NCI-H510A treated with DMSO at 0.1 percent for 48 hours (cell line): ENCODE measurements around the gene JAK1.
A peak's percentile ranks its signal among the peaks of the same experiment; 100 is the strongest.
"Not testable (repeated sequence)": the region's sequence is repeated elsewhere in the genome, so short reads cannot be mapped to it uniquely, and the experiment has no call there.

Experiments
- DNase-seq: peaks from one replicate; lab custom pipeline; 2025; lab: John Stamatoyannopoulos, UW

The JAK1 gene

GRCh38 chr1:64966158-64966971, at the start of gene JAK1:
Gene JAK1, minus strand, starts transcription at chr1:64966549. Its CDS starts 80,285 bp downstream, at chr1:64886264.
- DNase-seq: peak; percentile 90

- no peak for DNase-seq
Observed at GRCh38 chr1:65014321-65014720, 48.0 kb upstream of the JAK1 start.

GRCh38 chr1:65011983-65012382, 45.6 kb upstream of the JAK1 start:
- no peak for DNase-seq

GRCh38 chr1:65009724-65010420, 43.5 kb upstream of the JAK1 start:
- no peak for DNase-seq

- no peak for DNase-seq
Observed at GRCh38 chr1:65009176-65009575, 42.8 kb upstream of the JAK1 start.

GRCh38 chr1:65006806-65007205, 40.5 kb upstream of the JAK1 start:
- DNase-seq: no peak

GRCh38 chr1:65003316-65003664, 36.9 kb upstream of the JAK1 start:
- no peak for DNase-seq

GRCh38 chr1:65002508-65003315, 36.4 kb upstream of the JAK1 start:
- DNase-seq: peak; percentile 58

GRCh38 chr1:65002156-65002507, 35.8 kb upstream of the JAK1 start:
- DNase-seq: no peak

GRCh38 chr1:65001231-65001792, 35.0 kb upstream of the JAK1 start:
- DNase-seq: no peak

GRCh38 chr1:64998425-64998948, 32.1 kb upstream of the JAK1 start:
- not testable (repeated sequence) for DNase-seq

GRCh38 chr1:64996541-64997257, 30.4 kb upstream of the JAK1 start:
- no peak for DNase-seq

- DNase-seq: no peak
Observed at GRCh38 chr1:64995316-64995715, 29.0 kb upstream of the JAK1 start.

GRCh38 chr1:64986903-64987871, 20.8 kb upstream of the JAK1 start:
- DNase-seq: peak; percentile 21

GRCh38 chr1:64984737-64985136, 18.4 kb upstream of the JAK1 start:
- DNase-seq: no peak

GRCh38 chr1:64984106-64984505, 17.8 kb upstream of the JAK1 start:
- DNase-seq: no peak

- no peak for DNase-seq
Observed at GRCh38 chr1:64983110-64983509, 16.8 kb upstream of the JAK1 start.

- no peak for DNase-seq
Observed at GRCh38 chr1:64981601-64982533, 15.5 kb upstream of the JAK1 start.
